HepG2 (cell line): ENCODE measurements around the gene LATS1. TPM values are rescaled to one million over a fixed set of nuclear protein-coding genes. Genes with fewer than 3 reads are reported as not detected.

ENCODE experiments used
- ATF7-NPFF ChIP-seq: sonication (generic); formaldehyde crosslinking; IDR thresholded peaks from 2 replicates; pipeline ENCODE4 v1.8.1; 2023; ENCODE audit warnings: mild to moderate bottlenecking, low read depth, missing genetic modification reagents, moderate library complexity
- MAZ ChIP-seq, 2 experiments: sonication (generic) in 1 of 2; formaldehyde crosslinking in 1 of 2; IDR thresholded peaks; 2 replicates each; pipeline versions ENCODE4 v1.5.0 to v1.6.1; 2012 to 2020; ENCODE audit warnings: low read depth in 2 of 2, mild to moderate bottlenecking in 2 of 2, borderline replicate concordance in 1 of 2, improper control_type of control experiment in 1 of 2, low read length in 1 of 2, missing genetic modification reagents in 1 of 2, moderate library complexity in 1 of 2
- RBAK ChIP-seq: sonication (generic); formaldehyde crosslinking; IDR thresholded peaks from 2 replicates; pipeline ENCODE4 v1.5.1; 2020; ENCODE audit warnings: mild to moderate bottlenecking, missing genetic modification reagents
- SIN3A ChIP-seq: IDR thresholded peaks from 2 replicates; pipeline ENCODE4 v1.6.1; 2011; ENCODE audit warnings: low read depth, mild to moderate bottlenecking, control low read depth, low read length, borderline replicate concordance
- TOPORS ChIP-seq: sonication (generic); formaldehyde crosslinking; IDR thresholded peaks from 2 replicates; pipeline ENCODE4 v1.8.0; 2023; ENCODE audit warnings: mild to moderate bottlenecking, missing genetic modification reagents
- WIZ ChIP-seq: sonication (generic); formaldehyde crosslinking; IDR thresholded peaks from 2 replicates; pipeline ENCODE4 v1.5.1; 2020; ENCODE audit warnings: mild to moderate bottlenecking, missing genetic modification reagents
- ZKSCAN5 ChIP-seq: sonication (generic); formaldehyde crosslinking; IDR thresholded peaks from 2 replicates; pipeline ENCODE4 v1.5.1; 2020; ENCODE audit warnings: mild to moderate bottlenecking, missing genetic modification reagents
- ZNF253 ChIP-seq: sonication (generic); formaldehyde crosslinking; IDR thresholded peaks from 2 replicates; pipeline ENCODE4 v1.8.0; 2022; ENCODE audit warnings: mild to moderate bottlenecking, missing genetic modification reagents, borderline replicate concordance
- ZNF33A ChIP-seq: sonication (generic); formaldehyde crosslinking; IDR thresholded peaks from 2 replicates; pipeline ENCODE4 v1.5.1; 2020; ENCODE audit warnings: missing genetic modification reagents, mild to moderate bottlenecking, moderate library complexity, borderline replicate concordance
- ZNF510 ChIP-seq: sonication (generic); formaldehyde crosslinking; IDR thresholded peaks from 2 replicates; pipeline ENCODE4 v1.4.0; 2020; ENCODE audit warnings: low read depth, mild to moderate bottlenecking, missing genetic modification reagents
- ZNF781 ChIP-seq: sonication (generic); formaldehyde crosslinking; IDR thresholded peaks from 2 replicates; pipeline ENCODE4 v1.5.1; 2020; ENCODE audit warnings: borderline replicate concordance, mild to moderate bottlenecking, missing genetic modification reagents; ENCODE audit errors: not compliant biosample characterization
- polyA plus RNA-seq, 8 experiments: library from polyadenylated mRNA; depleted of rRNA in 3 of 8; stranded (reverse) in 7 of 8; unstranded in 1 of 8; fragments of >200 nt; fragmentation: Illumina TruSeq in 4 of 8; extraction: Trizol in 4 of 8; gene quantifications; 2 replicates each; pipeline versions ENCODE4 v1.2.1 to v1.2.3, GENCODE V29; 2011 to 2016; ENCODE audit warnings: low read depth in 4 of 8, missing spikeins in 1 of 8, mixed read lengths in 1 of 8; ENCODE audit not compliant: insufficient read depth in 1 of 8
- total RNA-seq, 5 experiments: library from RNA; depleted of rRNA; stranded (reverse); fragments of >200 nt; fragmentation: Illumina TruSeq; extraction: Trizol; gene quantifications; 2 replicates each; pipeline ENCODE4 v1.2.3, GENCODE V29; 2016; ENCODE audit warnings: low read depth in 1 of 5
- TF ChIP-seq, protein P1 (sequence below): IDR thresholded peaks from 2 replicates; pipeline ENCODE4 v1.6.1; 2012; ENCODE audit warnings: low read depth, low read length, improper control_type of control experiment
- TF ChIP-seq, protein P2 (sequence below): sonication (generic); formaldehyde crosslinking; IDR thresholded peaks from 2 replicates; pipeline ENCODE4 v1.4.0; 2020; ENCODE audit warnings: missing genetic modification reagents, mild to moderate bottlenecking, borderline replicate concordance
- TF ChIP-seq, protein P3 (sequence below): sonication (generic); formaldehyde crosslinking; IDR thresholded peaks from 2 replicates; pipeline ENCODE4 v1.4.0; 2020; ENCODE audit warnings: low read depth, missing genetic modification reagents
- TF ChIP-seq, protein P4 (sequence below): sonication (generic); formaldehyde crosslinking; IDR thresholded peaks from 2 replicates; pipeline ENCODE4 v1.4.0; 2020; ENCODE audit warnings: missing genetic modification reagents
- TF ChIP-seq, protein P5 (sequence below): sonication (generic); formaldehyde crosslinking; IDR thresholded peaks from 2 replicates; pipeline ENCODE4 v1.4.0; 2020; ENCODE audit warnings: missing genetic modification reagents; ENCODE audit errors: not compliant biosample characterization

LATS1 gene
- total and polyA plus RNA-seq, 2 of the 13 experiments (the other 11 are each of a cell fraction or from before 2014, with no cell fraction given): 9.9 to 12.6 TPM

DNA sequence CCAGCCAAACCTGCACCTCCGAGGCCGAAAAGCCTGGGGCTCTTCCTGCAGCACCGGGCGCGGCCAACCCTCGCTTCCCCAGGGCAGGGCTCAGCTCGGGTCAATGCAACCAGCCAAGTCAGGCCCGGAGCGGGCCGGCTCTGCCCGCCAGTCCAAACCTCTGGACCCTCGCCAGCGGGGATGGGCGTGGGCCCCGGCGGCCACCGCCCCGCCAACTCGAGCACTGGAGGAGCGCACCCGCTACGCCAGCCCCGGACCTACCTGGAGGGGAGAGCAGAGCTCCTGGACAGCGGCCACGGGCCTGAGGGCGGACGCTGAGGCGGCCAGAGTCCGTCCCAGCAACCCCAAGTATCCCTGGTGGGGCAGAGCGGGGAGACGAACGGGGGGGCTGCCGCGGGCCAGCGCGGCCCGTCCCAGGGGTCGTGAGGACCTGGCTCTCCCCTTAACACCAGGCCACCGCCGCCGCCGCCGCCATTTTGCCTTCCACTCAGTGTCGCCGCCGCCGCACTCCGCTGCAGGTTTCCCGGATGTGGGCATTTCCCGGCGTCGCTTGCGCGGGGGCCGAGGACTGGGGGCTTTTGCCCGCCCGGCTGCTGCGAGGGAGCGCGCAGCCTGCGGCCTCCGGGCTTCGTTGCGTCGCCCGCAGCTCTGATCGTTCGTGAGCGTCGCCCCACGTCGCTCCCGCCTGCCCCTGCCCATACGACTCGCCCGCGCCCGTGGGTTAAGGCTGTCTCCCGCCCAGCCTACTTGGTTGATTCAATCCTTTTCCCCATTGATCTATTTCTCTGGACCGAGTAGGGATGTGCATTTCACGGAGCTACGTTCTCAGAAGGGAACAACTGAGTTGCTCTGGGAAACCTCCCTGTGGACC lies at the start of gene LATS1 (continued):
- TF ChIP-seq, protein P1, sequence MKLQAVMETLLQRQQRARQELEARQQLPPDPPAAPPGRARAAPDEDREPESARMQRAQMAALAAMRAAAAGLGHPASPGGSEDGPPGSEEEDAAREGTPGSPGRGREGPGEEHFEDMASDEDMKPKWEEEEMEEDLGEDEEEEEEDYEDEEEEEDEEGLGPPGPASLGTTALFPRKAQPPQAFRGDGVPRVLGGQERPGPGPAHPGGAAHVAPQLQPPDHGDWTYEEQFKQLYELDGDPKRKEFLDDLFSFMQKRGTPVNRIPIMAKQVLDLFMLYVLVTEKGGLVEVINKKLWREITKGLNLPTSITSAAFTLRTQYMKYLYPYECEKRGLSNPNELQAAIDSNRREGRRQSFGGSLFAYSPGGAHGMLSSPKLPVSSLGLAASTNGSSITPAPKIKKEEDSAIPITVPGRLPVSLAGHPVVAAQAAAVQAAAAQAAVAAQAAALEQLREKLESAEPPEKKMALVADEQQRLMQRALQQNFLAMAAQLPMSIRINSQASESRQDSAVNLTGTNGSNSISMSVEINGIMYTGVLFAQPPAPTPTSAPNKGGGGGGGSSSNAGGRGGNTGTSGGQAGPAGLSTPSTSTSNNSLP: no peak
- peak; percentile 83 for TF ChIP-seq MAZ (IDR thresholded peaks at IDR 0.05; ENCODE audit: borderline replicate concordance, low read depth, low read length)
- peak; percentile 96 for TF ChIP-seq MAZ (CRISPR knock-in tag; IDR thresholded peaks at IDR 0.05; ENCODE audit: low read depth)
- TF ChIP-seq ATF7-NPFF (CRISPR knock-in tag): peak; percentile 48; the same call in 1 of the 2 replicates
- TF ChIP-seq ZNF781: no peak
- TF ChIP-seq ZNF510 (CRISPR knock-in tag): peak; percentile 94; the same call in 1 of the 2 replicates
- TF ChIP-seq, protein P2, sequence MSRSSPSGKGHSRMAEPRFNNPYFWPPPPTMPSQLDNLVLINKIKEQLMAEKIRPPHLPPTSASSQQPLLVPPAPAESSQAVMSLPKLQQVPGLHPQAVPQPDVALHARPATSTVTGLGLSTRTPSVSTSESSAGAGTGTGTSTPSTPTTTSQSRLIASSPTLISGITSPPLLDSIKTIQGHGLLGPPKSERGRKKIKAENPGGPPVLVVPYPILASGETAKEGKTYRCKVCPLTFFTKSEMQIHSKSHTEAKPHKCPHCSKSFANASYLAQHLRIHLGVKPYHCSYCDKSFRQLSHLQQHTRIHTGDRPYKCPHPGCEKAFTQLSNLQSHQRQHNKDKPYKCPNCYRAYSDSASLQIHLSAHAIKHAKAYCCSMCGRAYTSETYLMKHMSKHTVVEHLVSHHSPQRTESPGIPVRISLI (CRISPR knock-in tag): peak; percentile 54; the same call in 1 of the 2 replicates
- TF ChIP-seq ZKSCAN5 (CRISPR knock-in tag): no peak
- peak; percentile 92; the same call in 1 of the 2 replicates for TF ChIP-seq ZNF253
- TF ChIP-seq RBAK (CRISPR knock-in tag): 0 out of 2 replicates have a peak, but pooled peaks have one; percentile 48
- 0 out of 2 replicates have a peak, but pooled peaks have one; percentile 73 for TF ChIP-seq ZNF33A
- TF ChIP-seq, protein P3, sequence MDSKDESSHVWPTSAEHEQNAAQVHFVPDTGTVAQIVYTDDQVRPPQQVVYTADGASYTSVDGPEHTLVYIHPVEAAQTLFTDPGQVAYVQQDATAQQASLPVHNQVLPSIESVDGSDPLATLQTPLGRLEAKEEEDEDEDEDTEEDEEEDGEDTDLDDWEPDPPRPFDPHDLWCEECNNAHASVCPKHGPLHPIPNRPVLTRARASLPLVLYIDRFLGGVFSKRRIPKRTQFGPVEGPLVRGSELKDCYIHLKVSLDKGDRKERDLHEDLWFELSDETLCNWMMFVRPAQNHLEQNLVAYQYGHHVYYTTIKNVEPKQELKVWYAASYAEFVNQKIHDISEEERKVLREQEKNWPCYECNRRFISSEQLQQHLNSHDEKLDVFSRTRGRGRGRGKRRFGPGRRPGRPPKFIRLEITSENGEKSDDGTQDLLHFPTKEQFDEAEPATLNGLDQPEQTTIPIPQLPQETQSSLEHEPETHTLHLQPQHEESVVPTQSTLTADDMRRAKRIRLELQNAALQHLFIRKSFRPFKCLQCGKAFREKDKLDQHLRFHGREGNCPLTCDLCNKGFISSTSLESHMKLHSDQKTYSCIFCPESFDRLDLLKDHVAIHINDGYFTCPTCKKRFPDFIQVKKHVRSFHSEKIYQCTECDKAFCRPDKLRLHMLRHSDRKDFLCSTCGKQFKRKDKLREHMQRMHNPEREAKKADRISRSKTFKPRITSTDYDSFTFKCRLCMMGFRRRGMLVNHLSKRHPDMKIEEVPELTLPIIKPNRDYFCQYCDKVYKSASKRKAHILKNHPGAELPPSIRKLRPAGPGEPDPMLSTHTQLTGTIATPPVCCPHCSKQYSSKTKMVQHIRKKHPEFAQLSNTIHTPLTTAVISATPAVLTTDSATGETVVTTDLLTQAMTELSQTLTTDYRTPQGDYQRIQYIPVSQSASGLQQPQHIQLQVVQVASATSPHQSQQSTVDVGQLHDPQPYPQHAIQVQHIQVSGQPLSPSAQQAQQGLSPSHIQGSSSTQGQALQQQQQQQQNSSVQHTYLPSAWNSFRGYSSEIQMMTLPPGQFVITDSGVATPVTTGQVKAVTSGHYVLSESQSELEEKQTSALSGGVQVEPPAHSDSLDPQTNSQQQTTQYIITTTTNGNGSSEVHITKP (CRISPR knock-in tag): peak; percentile 71; the same call in 1 of the 2 replicates
- no peak; the same call in 1 of the 2 replicates for TF ChIP-seq TOPORS (CRISPR knock-in tag)
- TF ChIP-seq, protein P4, sequence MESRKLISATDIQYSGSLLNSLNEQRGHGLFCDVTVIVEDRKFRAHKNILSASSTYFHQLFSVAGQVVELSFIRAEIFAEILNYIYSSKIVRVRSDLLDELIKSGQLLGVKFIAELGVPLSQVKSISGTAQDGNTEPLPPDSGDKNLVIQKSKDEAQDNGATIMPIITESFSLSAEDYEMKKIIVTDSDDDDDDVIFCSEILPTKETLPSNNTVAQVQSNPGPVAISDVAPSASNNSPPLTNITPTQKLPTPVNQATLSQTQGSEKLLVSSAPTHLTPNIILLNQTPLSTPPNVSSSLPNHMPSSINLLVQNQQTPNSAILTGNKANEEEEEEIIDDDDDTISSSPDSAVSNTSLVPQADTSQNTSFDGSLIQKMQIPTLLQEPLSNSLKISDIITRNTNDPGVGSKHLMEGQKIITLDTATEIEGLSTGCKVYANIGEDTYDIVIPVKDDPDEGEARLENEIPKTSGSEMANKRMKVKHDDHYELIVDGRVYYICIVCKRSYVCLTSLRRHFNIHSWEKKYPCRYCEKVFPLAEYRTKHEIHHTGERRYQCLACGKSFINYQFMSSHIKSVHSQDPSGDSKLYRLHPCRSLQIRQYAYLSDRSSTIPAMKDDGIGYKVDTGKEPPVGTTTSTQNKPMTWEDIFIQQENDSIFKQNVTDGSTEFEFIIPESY (CRISPR knock-in tag): peak; percentile 63
- TF ChIP-seq SIN3A: peak; percentile 71; the same call in 1 of the 2 replicates
- peak; percentile 77 for TF ChIP-seq WIZ (CRISPR knock-in tag)
- TF ChIP-seq, protein P5, sequence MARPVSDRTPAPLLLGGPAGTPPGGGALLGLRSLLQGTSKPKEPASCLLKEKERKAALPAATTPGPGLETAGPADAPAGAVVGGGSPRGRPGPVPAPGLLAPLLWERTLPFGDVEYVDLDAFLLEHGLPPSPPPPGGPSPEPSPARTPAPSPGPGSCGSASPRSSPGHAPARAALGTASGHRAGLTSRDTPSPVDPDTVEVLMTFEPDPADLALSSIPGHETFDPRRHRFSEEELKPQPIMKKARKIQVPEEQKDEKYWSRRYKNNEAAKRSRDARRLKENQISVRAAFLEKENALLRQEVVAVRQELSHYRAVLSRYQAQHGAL: no peak
